Effector CD8-positive, alpha-beta T cell (primary cell): Measurements from ENCODE around the gene UTY.
"Not testable (repeated sequence)": the region's sequence is repeated elsewhere in the genome, so short reads cannot be mapped to it uniquely, and the experiment has no call there.

Experiments used
- DNase-seq: peaks from one replicate; lab custom pipeline; 2025; lab: John Stamatoyannopoulos, UW

UTY gene

DNA sequence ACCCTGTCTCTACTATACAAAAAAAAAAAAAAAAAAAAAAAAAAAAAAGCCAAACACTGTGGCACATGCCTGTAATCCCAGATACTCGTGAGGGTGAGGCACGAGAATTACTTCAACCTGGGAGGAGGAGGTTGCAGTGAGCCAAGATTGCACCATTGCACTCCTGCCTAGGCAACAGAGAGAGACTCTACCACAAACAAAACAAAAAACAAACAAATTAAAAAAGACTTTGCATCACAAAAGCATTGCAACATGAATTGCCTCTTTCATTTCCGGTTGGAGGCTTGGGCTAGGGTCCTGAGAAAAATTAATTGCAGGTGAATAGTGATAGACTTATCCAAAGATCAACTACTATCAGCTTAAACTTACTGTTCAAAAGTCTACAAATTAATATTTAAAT, 180.4 kb downstream of the UTY start:
- no peak for DNase-seq

DNA sequence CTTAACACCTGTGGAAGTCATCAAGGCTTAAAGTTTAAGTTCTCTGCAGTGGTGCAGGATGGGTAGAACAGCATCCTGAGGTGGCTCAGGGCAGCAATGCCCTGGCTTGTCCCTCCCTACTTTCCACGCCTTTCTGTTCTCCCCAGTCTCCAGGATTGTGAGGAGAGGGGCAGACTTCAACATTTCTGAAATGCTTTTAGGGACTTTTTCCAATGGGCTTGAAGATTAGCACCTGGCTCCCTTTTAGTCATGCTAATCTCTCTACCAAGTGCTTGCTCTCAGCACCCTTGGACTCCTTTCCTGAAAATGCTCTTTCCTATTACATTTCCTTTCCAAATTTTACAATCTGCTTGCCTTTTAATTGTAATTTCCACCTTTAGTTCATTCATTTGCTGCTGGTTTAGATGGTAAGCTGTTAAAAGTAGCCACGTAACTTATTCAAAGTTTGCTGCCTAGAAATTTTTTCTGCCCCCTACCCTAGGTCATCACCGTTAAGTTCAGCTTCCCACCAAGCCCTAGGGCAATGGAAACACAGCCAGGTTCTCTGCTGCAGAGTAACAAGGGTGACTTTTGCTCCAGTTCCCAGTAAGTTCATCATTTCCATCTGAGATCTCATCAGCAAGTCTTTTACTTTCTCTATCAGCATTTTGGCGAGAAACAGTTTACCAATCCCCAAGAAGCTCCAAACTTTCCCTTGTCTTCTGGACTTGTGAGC, 183.5 kb downstream of the UTY start:
- DNase-seq, result no peak

DNA sequence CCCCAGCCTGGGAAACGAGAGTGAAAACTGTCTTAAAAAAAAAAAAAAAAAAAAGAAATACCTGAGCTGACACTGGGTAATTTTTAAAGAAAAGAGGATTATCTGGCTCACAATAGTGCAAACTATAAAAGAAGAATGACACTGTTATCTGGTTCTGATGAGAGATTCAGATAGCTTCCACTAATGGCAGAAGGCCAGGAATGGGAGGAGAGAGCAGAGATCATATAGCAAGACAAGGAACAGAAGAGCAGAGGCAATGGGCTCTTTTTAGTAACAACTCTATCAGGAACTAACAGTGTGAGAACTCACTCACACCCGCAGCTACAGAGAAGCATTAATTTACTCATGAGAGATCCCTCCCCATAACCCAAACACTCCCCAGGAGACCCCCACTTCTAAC, 184.8 kb downstream of the UTY start:
- no peak for DNase-seq

DNA sequence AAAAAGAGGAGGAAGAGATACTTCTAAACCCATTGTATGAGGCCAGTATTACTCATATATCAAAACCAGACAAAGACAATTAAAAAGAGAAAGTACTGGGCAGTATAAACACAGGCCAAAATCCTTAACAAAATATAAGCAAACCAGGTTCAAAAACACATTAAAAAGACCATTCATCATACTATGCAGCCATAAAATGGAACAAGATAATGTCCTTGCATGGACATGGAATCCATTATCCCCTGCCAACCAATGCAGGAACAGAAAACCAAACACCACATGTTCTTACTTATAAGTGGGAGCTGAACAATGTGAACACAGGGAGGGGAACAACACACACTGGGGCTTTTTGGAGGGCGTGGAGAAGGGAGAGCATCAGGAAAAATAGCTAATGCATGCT, 188.6 kb downstream of the UTY start:
- no peak for DNase-seq

DNA sequence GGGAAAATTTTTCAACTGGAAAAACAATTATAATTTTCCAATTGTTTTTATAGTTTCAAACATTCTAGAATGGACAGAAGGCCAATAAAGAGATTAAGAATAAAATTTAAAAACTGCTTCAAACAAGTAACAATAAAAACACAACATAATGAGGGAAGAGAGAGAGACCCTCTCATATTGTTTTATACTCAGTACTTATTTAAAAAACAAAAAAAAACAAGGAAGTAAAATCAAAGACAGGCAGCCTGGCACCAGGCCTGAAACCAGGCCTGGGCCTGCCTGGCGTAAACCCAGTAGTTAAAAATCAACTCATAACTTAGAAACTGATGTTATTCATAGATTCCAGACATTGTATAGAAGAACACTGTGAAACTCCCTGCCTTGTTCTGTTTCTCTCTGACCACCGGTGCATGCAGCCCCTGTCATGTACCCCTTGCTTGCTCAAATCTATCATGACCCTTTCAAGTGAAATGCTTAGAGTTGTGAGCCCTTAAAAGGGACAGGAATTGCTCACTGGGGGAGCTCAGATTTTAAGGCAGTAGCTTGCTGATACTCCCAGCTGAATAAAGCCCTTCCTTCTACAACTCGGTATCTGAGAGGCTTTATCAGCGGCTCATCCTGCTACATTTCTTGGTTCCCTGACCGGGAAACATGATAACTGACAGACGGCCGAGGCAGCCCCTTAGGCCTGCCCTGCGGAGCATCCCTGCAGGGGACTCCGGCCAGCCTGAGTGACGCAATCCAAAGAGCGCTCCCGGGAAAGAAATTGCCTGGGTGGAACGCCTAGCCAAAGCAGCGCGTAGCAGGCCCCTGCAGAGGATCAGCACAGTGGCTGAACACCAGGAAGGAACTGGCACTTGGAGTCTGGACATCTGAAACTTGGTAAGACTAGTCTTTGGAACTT, 197.4 kb downstream of the UTY start:
- not testable (repeated sequence) for DNase-seq

DNA sequence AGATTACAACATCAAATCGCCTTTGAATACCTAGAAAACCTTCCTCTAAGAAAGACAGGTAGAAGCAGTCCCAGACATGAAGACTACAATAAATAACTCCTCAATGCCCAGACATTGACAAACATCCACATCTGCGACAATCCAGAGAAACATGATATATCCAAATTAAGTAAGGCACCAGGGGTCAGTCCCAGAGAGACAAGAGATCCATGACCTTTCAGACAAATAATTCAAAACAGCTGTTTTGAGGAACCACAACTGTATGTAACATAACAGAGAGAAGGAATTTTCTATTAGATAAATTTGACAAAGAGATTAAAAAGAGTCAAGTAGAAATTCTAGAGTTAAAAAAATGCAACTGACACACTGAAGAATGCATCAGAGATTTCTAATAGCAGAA, 200.3 kb downstream of the UTY start:
- DNase-seq, result no peak

DNA sequence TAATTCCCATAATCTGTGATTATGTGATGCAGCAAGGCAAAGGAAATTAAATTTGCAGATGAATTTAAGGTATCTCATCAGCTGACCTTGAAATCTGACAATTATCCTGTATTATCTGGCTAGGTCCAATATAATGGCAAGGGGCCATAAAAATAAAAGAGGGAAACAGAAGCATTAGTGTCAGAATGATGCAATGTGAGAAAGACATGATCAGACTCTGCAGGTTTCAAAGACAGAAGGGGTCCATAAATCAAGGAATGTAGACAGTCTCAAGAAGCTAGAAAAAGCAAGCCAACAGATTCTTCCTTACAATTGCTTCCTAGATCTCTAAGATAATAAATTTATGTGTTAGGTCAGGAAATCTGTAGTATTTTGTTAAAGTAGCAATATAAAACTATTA, 208.1 kb downstream of the UTY start:
- DNase-seq, result no peak

DNA sequence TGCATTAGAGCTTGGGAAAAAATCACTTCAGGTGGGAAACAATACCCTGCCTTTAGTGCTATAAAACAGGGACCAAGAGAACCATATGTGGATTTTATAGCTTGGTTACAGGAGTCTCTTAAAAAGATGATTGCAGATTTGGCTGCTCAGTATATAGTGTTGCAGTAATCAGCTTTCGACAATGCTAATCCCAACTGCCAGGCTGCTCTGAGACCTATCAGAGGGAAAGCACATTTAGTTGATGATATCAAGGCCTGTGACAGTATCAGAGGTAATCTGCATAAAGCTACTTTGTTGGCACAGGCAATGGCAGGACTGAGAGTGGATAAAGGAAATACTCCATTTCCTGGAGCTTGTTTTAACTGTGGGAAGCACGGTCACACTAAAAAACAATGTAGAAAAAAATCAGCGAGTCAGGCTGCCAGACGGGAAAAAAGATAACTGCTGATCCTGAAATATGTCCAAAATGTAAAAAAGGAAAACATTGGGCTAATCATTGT, 225.8 kb downstream of the UTY start:
- not testable (repeated sequence) for DNase-seq

DNA sequence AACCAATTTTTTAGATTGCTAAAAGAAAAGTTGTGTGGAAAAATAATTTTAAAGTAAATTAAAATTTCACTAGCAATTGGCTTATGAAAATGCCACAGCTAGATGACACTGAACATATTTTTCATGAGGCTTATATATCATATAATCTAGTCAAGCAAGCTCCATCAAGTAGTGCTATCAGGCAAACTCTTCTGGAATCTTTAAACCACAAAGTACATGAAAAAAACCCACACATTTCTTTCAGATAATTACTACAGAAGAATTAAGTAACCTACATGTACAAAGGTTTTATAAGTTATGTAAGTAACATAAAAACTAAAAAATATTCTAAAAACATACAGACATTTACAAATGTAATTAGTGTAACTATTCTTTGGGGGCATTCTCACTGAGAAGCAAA, 229.4 kb downstream of the UTY start:
- no peak for DNase-seq

DNA sequence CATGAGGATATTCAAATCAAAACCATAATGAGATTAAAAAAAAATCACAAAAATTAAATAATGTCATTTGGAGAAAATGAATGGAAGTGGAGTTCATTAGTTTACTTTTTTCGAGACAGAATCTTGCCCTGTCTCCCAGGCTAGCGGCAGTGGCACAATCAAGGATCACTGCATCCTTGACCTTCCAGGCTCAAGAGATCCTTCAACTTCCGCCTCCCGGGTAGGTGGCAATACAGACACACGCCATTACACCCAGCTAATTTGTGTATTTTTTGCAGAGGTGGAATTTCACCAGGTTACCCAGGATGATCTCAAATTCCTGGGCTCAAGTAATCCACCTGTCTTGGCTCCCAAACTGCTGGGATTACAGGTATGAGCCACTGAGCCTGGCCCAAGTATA, 236.1 kb downstream of the UTY start:
- no peak for DNase-seq

DNA sequence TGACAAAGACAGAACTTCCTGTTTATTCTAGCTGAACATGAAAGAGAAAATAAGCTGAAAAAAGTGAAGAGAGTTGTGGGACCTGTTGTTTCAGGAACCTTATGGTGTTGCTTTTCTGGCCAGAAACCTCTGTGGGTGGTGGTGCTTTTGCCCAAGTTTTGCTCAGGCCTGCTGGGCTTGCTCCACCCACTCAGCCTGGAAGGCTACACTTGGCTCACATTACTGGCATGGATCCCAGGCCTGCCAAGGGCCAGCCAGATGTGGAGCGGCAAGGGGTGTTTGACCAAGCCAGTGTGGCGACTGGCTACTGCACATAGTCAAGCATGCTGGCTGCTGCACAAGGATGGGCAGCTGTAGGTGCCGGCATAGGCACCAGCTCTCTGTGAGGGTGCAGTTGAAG, 245.9 kb downstream of the UTY start:
- DNase-seq, result no peak

DNA sequence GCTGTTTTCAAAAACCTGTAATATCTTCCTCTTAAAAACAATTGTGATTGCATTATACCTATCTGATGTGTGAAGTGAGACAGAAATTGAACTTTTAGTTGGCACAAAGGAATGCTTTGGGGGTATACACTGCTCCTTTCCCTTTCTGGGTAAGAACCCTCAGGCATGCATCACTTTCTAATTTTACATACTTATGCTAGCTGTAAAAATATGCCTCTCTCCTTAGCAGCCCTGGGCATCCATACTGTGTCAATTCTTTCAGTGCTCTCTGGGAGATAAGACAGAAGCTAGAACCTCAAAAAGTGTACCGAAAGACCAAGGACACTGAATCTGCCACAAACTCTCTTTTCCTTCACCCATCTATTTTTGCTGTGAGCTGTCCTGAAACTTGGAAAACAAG, 246.7 kb downstream of the UTY start:
- no peak for DNase-seq

DNA sequence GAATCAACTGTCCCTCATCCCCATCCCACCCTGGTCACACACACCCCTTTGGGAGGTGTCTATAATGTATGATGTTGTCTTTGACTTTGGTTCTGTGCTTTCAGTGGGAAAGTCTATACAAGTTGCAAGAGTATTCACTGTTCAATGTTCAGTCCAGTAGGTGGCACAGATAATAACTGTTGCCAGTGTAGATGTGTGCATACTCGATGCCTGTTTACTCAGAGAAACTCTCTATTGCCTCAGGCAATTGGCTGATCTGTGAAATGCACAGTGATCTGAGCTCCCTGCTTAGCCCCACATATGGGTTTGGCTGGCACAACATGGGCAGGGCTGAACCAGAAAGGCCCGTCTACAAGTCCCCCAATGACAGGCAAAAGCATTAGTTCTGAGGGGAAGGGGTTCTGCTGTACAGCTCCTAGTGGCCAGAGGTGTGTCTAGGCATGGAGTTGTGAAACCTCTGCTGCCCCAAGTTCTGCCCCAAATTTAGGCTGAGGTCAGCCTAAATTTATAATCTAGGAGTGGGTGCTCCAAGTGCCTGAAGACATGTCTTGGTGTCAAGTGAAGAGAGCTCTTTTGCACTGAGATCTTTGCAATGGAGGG, 252.4 kb downstream of the UTY start:
- DNase-seq, result no peak

DNA sequence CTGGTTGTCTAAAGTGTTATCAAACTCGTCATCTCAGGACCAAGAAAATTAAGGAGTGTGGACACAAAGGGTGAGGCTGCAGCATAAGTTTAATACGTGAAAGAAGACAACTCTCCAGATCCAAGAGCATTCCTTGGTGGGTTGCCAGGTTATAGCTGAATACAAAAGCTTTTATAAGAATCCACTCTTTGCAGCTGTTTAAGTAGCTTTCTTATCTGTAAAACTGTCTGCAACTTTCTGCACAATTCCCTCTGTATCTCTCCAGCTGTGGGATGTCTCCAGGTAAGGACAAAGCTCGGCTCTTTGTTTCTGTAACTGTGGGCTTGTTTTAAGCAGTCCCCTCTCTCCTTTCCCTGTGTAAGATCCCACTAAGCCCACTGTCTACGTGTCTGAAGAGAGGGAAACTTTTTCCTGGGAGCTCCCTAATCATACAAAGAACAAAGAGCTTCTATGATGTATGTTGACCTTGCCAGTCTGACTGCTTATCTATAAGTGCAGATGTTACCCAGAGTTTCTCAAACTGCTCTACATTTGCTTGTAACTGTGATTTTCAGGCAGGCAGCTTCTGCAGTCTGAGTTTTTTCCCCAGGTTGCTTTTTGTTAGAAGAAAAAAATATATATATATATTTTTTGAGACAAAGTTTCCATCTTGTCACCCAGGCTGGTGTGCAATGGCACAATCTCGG, 268.7 kb downstream of the UTY start:
- no peak for DNase-seq

DNA sequence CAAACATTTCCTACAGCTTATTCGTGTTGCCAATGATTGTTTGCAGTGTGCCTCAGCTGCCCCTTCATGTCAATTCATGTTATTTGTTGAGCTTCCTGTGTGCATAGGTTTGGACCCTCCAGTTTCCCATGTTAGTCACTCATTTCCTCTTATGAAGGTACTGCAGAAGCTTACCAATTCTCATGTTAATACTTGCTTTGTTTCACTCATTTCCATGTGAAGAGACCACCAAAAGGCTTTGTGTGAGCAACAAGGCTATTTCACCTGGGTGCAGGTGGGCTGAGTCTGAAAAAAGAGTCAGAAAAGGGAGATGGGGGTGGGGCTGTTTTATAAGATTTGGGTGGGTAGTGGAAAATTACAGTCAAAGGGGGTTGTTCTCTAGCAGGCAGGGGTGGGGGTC, 274.6 kb downstream of the UTY start:
- DNase-seq, result no peak
